MCF 10A (cell line): Measurements from ENCODE around the gene CADPS. TPM values are rescaled to one million over a fixed set of nuclear protein-coding genes. Genes with fewer than 3 reads are reported as not detected.

Experiments used
- BruUV-seq: library from RNA; stranded (reverse); fragments of 400-500 nt; replicated peaks from 2 replicates; lab custom pipeline; 2021; lab: Mats Ljungman, UMichigan
- CTCF ChIA-PET: fragments of 300-600 bp; sonication (Branson Sonifier 250); formaldehyde crosslinking; extraction: SDS; loops from one replicate; lab custom pipeline; 2021; ENCODE audit warnings: antibody characterized with exemption, inconsistent platforms; lab: Yijun Ruan, JAX
- POLR2A ChIA-PET: fragments of 300-600, 350-650 bp; sonication (Branson Sonifier 250); formaldehyde crosslinking; extraction: SDS; loops from one replicate; lab custom pipeline; 2020; ENCODE audit warnings: antibody characterized with exemption, inconsistent platforms; lab: Yijun Ruan, JAX
- DNase-seq: peaks from one replicate; pipeline ENCODE4 v3.0.0-alpha.2; 2018; ENCODE audit not compliant: unreplicated experiment
- H3K27ac Mint-ChIP-seq: one replicate; pipeline ENCODE4 v1.8.0; 2022; ENCODE audit warnings: mild to moderate bottlenecking, low read depth, mixed read lengths; ENCODE audit not compliant: unreplicated experiment
- H3K27me3 Mint-ChIP-seq: one replicate; pipeline ENCODE4 v1.8.0; 2022; ENCODE audit warnings: mixed read lengths; ENCODE audit not compliant: insufficient read depth, unreplicated experiment
- H3K36me3 Mint-ChIP-seq: one replicate; pipeline ENCODE4 v1.8.0; 2022; ENCODE audit warnings: mild to moderate bottlenecking, moderate library complexity, mixed read lengths; ENCODE audit not compliant: insufficient read depth, unreplicated experiment
- H3K4me1 Mint-ChIP-seq: one replicate; pipeline ENCODE4 v1.8.0; 2022; ENCODE audit warnings: mixed read lengths; ENCODE audit not compliant: insufficient read depth, unreplicated experiment
- H3K4me3 Mint-ChIP-seq: one replicate; pipeline ENCODE4 v1.8.0; 2022; ENCODE audit warnings: mild to moderate bottlenecking, moderate library complexity, mixed read lengths; ENCODE audit not compliant: unreplicated experiment
- H3K9me3 Mint-ChIP-seq: one replicate; pipeline ENCODE4 v1.8.0; 2022; ENCODE audit warnings: mixed read lengths; ENCODE audit not compliant: unreplicated experiment
- CTCF ChIP-seq: fragments of 200-600 bp; IDR thresholded peaks from one replicate; pipeline ENCODE4 v1.8.0; 2022; ENCODE audit warnings: antibody characterized with exemption, mild to moderate bottlenecking; ENCODE audit not compliant: unreplicated experiment
- intact Hi-C: fragments of 100-400 bp; cut with micrococcal nuclease; formaldehyde crosslinking; loops from 2 replicates; pipeline ENCODE4 v1.14.1; 2022
- total RNA-seq: library from RNA; stranded (reverse); gene quantifications from 2 replicates; pipeline ENCODE4 v1.2.3, GENCODE V29; 2022

The CADPS gene
- total RNA-seq, 1 experiment from 2014 or later, result not detected

- H3K4me1 Mint-ChIP-seq, result no peaks in the 10 kb centered on the region
- intact Hi-C loops, result no loop called here
- CTCF ChIA-PET, result interaction anchor here (0.5 kb wide), 1 partner anchor 959 kb away, joined by 3 read pairs; no protein-coding TSS in a partner anchor
These were observed 500.6 kb downstream of the CADPS start for GRCh38 chr3:62374341-62375218.

GRCh38 chr3:62373714-62374333 lies 501.4 kb downstream of the CADPS start:
- POLR2A ChIA-PET, result interaction anchor here (0.7 kb wide), 1 partner anchor 8 kb away, joined by 3 read pairs; no protein-coding TSS in a partner anchor
- no TSS peak for BruUV-seq

More at GRCh38 chr3:62374341-62375218, 500.6 kb downstream of the CADPS start:
- DNase-seq, result no peak
- peak overlapping the region; percentile 13 for H3K4me3 Mint-ChIP-seq
- POLR2A ChIA-PET, result no interaction called here
- no peak for TF ChIP-seq CTCF
- no TSS peak for BruUV-seq
- H3K9me3 Mint-ChIP-seq, result no peaks in the 10 kb centered on the region
- H3K27me3 Mint-ChIP-seq, result peaks cover 97% of the 10 kb centered on the region
- no peak overlapping the region for H3K27ac Mint-ChIP-seq
- no peaks in the 10 kb centered on the region for H3K36me3 Mint-ChIP-seq

GRCh38 chr3:62373215-62373614 lies 502.0 kb downstream of the CADPS start, which contains the start of gene FEZF2:
Gene FEZF2, minus strand, starts transcription at chr3:62373550. Its CDS starts 682 bp downstream, at chr3:62372868.
- Mint-ChIP-seq H3K4me3 (peak within 1 kb of the TSS; percentile 13), H3K27ac (no peak within 1 kb of the TSS)
- CTCF ChIA-PET, result interaction anchor here (0.7 kb wide), 1 partner anchor 263 kb away, joined by 3 read pairs; no protein-coding TSS in a partner anchor

More at GRCh38 chr3:62373714-62374333, 501.4 kb downstream of the CADPS start:
- H3K36me3 Mint-ChIP-seq, result no peaks in the 10 kb centered on the region
- peak overlapping the region; percentile 13 for H3K4me3 Mint-ChIP-seq
- H3K4me1 Mint-ChIP-seq, result no peaks in the 10 kb centered on the region
- intact Hi-C loops, result no loop called here
- H3K27me3 Mint-ChIP-seq, result peaks cover 90% of the 10 kb centered on the region
- no peak for DNase-seq
- CTCF ChIA-PET, result interaction anchor here (0.5 to 0.7 kb wide), 2 partner anchors 263 to 959 kb away, joined by 3 read pairs; no protein-coding TSS in a partner anchor
- no peak for TF ChIP-seq CTCF
- no peaks in the 10 kb centered on the region for H3K9me3 Mint-ChIP-seq
- no peak overlapping the region for H3K27ac Mint-ChIP-seq

More at GRCh38 chr3:62373215-62373614, 502.0 kb downstream of the CADPS start, which contains the start of gene FEZF2:
- DNase-seq, result no peak
- POLR2A ChIA-PET, result interaction anchor here (0.7 kb wide), 1 partner anchor 9 kb away, joined by 3 read pairs; no protein-coding TSS in a partner anchor
- no TSS peak for BruUV-seq
- Mint-ChIP-seq H3K4me1 (no peaks in the 10 kb centered on the region), H3K27me3 (peaks cover 88% of the 10 kb centered on the region), H3K9me3 (no peaks in the 10 kb centered on the region), H3K36me3 (no peaks in the 10 kb centered on the region)
- intact Hi-C loops, result no loop called here
- TF ChIP-seq CTCF, result no peak
